Measurements from ENCODE around the gene FAM149A. TPM values are rescaled to one million over a fixed set of nuclear protein-coding genes. Genes with fewer than 3 reads are reported as not detected.

Gene FAM149A
- total and polyA plus RNA-seq, 8 donors = 5.6 to 101 (median 29.6) TPM

DNA sequence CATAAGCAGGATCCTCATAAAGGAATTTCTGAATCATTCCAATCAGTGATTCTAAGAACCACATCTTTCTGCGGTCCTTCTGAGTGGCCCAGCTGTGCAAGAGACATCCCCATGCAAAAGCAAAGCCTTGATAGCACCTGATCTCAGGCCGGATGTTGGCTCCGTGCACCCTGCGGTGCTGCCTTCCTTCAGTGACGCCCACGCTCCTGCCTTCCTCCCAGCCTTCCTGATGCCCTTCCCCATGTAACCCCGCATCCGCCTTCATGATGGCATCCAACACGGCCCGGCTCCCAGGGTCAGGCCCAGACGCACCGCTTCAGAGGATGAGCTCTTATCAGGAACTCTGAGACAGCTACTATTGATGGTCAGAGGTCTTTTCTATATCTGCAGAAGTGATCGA lies 66.5 kb downstream of the FAM149A start:
- no peaks in the 10 kb centered on the region for H3K9me3 ChIP-seq
- intact Hi-C loops (cut with DNase I; ENCODE audit: low total_unique reads) = no loop called here
- DNase-seq = peak in 1 of 2 donors; percentile 0

DNA sequence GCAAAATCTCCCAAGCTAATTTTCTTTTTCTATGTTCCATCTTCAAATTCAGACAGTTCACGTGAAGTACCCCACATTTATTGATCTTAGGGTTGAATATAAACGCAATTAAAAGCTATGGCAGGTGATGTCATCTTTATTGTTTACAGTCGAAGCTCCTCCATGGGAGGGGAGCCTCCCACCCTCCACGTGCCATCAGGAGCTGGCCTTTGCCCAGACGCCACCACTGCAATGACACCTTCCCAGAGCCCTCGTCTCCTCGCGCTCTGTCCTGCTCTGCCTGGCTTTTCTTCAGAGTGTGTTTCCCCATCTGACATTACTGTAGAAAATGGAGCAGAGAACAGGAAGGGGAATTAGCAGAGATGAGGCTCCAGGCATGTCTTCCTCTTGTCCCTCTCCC lies 68.0 kb downstream of the FAM149A start:
- Histone ChIP-seq H3K4me3 (no peak overlapping the region), H3K9me3 (no peaks in the 10 kb centered on the region), H3K36me3 (peaks cover 0 to 21% (median 17%) of the 10 kb centered on the region in 4 donors), H3K27ac (no peak overlapping the region), H3K4me1 (no peaks in the 10 kb centered on the region), H3K27me3 (no peaks in the 10 kb centered on the region)
- TF ChIP-seq POLR2A (IDR thresholded peaks at IDR 0.05) (no peak), POLR2AphosphoS5 (IDR thresholded peaks at IDR 0.05) (no peak), EP300 (IDR thresholded peaks at IDR 0.05) (no peak)
- TF ChIP-seq, protein P1, sequence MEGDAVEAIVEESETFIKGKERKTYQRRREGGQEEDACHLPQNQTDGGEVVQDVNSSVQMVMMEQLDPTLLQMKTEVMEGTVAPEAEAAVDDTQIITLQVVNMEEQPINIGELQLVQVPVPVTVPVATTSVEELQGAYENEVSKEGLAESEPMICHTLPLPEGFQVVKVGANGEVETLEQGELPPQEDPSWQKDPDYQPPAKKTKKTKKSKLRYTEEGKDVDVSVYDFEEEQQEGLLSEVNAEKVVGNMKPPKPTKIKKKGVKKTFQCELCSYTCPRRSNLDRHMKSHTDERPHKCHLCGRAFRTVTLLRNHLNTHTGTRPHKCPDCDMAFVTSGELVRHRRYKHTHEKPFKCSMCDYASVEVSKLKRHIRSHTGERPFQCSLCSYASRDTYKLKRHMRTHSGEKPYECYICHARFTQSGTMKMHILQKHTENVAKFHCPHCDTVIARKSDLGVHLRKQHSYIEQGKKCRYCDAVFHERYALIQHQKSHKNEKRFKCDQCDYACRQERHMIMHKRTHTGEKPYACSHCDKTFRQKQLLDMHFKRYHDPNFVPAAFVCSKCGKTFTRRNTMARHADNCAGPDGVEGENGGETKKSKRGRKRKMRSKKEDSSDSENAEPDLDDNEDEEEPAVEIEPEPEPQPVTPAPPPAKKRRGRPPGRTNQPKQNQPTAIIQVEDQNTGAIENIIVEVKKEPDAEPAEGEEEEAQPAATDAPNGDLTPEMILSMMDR (IDR thresholded peaks at IDR 0.05) = no peak
- intact Hi-C loops (cut with DNase I; ENCODE audit: low total_unique reads) = no loop called here
- WGBS, 5 donors = 71 to 77% (median 75%) methylated on average over 8 of the region's 8 CpGs; no CpG with 5 or more reads in 1 of the 5 donors
- DNase-seq = no peak

More for the DNA sequence above, 66.5 kb downstream of the FAM149A start:
- H3K27ac ChIP-seq = no peak overlapping the region
- no peaks in the 10 kb centered on the region for H3K27me3 ChIP-seq
- TF ChIP-seq POLR2A (IDR thresholded peaks at IDR 0.05) (no peak), POLR2AphosphoS5 (IDR thresholded peaks at IDR 0.05) (no peak), EP300 (IDR thresholded peaks at IDR 0.05) (no peak)
- TF ChIP-seq, protein P1 (IDR thresholded peaks at IDR 0.05) = no peak
- 85 to 89% (median 87%) methylated on average over 13 of the region's 13 CpGs for WGBS, 5 donors
- H3K4me3 ChIP-seq = no peak overlapping the region
- H3K36me3 ChIP-seq = peaks cover 0 to 36% (median 24%) of the 10 kb centered on the region in 4 donors
- no peaks in the 10 kb centered on the region for H3K4me1 ChIP-seq

DNA sequence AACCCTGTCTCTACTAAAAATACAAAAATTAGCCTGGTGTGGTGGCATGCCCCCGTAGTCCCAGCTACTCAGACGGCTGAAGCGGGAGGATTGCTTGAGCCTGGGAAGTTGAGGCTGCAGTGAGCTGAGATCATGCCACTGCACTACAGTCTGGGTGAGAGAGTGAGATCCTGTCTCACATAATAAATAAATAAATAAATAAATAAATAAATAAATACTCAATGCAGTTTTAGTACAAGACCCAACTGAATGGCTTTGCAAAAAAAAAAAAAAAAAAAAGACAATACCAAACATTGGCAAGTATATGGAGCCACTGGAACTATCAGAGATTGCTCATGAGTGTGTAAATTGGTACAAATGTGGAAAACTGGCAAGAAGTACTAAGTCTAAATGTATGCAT lies 83.6 kb downstream of the FAM149A start:
- H3K36me3 ChIP-seq = no peaks in the 10 kb centered on the region
- H3K4me3 ChIP-seq = no peak overlapping the region
- TF ChIP-seq POLR2A (IDR thresholded peaks at IDR 0.05) (no peak), POLR2AphosphoS5 (IDR thresholded peaks at IDR 0.05) (no peak), EP300 (IDR thresholded peaks at IDR 0.05) (no peak)
- TF ChIP-seq, protein P1 (IDR thresholded peaks at IDR 0.05) = no peak
- H3K27ac ChIP-seq = no peak overlapping the region
- no peaks in the 10 kb centered on the region for H3K9me3 ChIP-seq
- peaks cover 12 to 31% (median 22%) of the 10 kb centered on the region in 4 donors for H3K4me1 ChIP-seq
- intact Hi-C loops (cut with DNase I; ENCODE audit: low total_unique reads) = no loop called here
- no peak for DNase-seq
- WGBS, 5 donors = 67 to 97% (median 86%) methylated on average over 3 of the region's 3 CpGs
- no peaks in the 10 kb centered on the region for H3K27me3 ChIP-seq

DNA sequence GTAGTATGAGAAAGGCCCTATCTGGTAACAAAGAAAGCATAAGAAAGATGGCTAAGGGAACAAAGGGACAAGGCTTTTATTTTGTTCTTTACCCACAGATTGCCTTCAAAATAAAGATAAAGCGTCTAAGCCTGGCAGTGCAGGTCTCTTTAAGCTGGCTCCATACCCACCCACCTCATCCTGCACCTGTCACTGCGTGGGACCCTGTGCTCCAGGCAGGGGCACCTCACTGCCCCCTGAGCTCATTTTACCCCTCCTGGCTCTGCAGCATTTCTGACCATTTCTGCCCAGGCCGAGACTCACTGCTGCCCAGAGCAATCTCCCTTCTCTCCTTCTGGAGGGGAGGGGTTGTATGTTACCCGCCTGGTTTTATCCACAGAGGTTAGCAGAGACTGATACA lies 85.2 kb downstream of the FAM149A start:
- Histone ChIP-seq H3K36me3 (peaks cover 0 to 5% (median 2%) of the 10 kb centered on the region in 4 donors), H3K27ac (peak overlapping the region; percentile 69 to 99 (median 97)), H3K9me3 (no peaks in the 10 kb centered on the region), H3K4me3 (no peak overlapping the region), H3K4me1 (peaks cover 12 to 41% (median 31%) of the 10 kb centered on the region in 4 donors), H3K27me3 (no peaks in the 10 kb centered on the region)
- intact Hi-C loops (cut with DNase I; ENCODE audit: low total_unique reads) = no loop called here
- TF ChIP-seq, protein P1 (IDR thresholded peaks at IDR 0.05) = no peak
- TF ChIP-seq POLR2A (IDR thresholded peaks at IDR 0.05) = no peak
- TF ChIP-seq POLR2AphosphoS5 (IDR thresholded peaks at IDR 0.05) = no peak
- TF ChIP-seq EP300 (IDR thresholded peaks at IDR 0.05) = no peak
- DNase-seq = peak in 1 of 2 donors; percentile 34
- WGBS, 5 donors = 26 to 54% (median 44%) methylated on average over 4 of the region's 4 CpGs

All from stomach (tissue), 9 donors.